Activated T-helper 1 cell treated with anti-CD3 and anti-CD28 coated beads, Interleukin-12 subunit alpha, Interleukin-12 subunit beta, Interleukin-2, Interleukin-4 antibody, amounts not matched to agents 30 ng/mL and 10 ng/mL and 1 ng/mL, durations not matched to agents 14 hours and 24 hours and 36 hours (primary cell): ENCODE results near the gene SMURF1. TPM values are rescaled to one million over a fixed set of nuclear protein-coding genes. Genes with fewer than 3 reads are reported as not detected.
A peak's percentile ranks its signal among the peaks of the same experiment; 100 is the strongest.
"Not testable (repeated sequence)": the region's sequence is repeated elsewhere in the genome, so short reads cannot be mapped to it uniquely, and the experiment has no call there.

Experiments used
- DNase-seq: peaks from one replicate; pipeline ENCODE4 v3.0.0; 2021; ENCODE audit warnings: low spot score
- H3K27ac Mint-ChIP-seq: one replicate; pipeline ENCODE4 v1.8.0; 2021; ENCODE audit warnings: mild to moderate bottlenecking, mixed read lengths
- H3K27me3 Mint-ChIP-seq: one replicate; pipeline ENCODE4 v1.8.0; 2022; ENCODE audit warnings: mild to moderate bottlenecking, moderate library complexity, mixed read lengths; ENCODE audit not compliant: insufficient read depth
- H3K36me3 Mint-ChIP-seq: one replicate; pipeline ENCODE4 v1.8.0; 2021; ENCODE audit warnings: low read depth, mixed read lengths
- H3K4me1 Mint-ChIP-seq: one replicate; pipeline ENCODE4 v1.8.0; 2021; ENCODE audit warnings: low read depth, mixed read lengths
- H3K4me3 Mint-ChIP-seq: one replicate; pipeline ENCODE4 v1.8.0; 2021; ENCODE audit warnings: mild to moderate bottlenecking, moderate library complexity, mixed read lengths
- H3K9me3 Mint-ChIP-seq: one replicate; pipeline ENCODE4 v1.8.0; 2021; ENCODE audit warnings: mixed read lengths
- intact Hi-C: fragments of 100-400 bp; cut with micrococcal nuclease; formaldehyde crosslinking; loops from one replicate; pipeline ENCODE4 v1.15.1; 2024
- total RNA-seq: library from RNA; stranded (reverse); gene quantifications from 2 replicates; pipeline ENCODE4 v1.2.3, GENCODE V29; 2022

Gene SMURF1
- total RNA-seq, 1 donor from 2014 or later: 15.9 TPM

DNA sequence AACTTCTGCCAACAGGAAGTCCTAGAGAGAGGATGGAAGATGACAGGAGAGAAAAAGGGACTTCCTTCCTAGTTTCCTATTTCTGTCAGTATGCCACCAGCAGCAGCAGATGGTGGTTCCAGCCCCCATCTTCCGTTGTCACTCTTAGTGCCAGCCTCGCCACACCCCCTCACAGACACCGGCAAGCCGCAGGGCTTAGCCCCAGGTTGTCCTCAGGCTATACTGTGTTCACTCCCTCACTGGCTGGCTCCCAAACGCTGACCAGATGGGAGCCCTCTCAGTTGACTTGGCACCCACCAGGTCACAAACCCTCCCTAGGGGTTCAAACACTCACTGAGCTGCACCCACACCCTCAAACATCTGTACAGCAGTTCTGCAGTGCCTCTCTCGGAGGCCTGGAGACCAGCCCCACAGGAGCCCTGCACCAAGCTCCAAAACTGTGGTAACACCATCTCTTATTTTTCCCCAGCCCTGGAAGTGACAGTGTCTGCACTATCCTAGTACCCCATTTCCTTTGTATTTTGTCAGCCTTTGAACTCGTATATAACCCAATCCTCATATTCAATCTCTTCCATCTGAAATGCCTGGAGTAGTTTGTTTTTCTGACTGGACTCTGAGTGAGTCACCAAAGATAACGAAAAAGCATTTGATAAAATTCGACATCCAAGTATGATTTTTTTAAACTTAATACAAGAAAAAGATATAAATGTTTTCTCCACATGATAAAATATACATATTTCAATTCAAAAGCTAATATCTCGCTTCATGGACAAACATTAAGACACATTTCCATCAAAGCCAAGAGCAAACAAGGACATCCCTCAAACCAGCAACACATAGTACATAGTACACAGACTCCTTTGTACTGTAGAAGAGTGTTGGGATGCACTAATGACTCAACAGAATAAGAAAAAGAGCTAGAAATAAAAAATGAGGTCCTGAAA is 34.5 kb downstream of the SMURF1 start:
- Mint-ChIP-seq H3K27me3 (no peaks in the 10 kb centered on the region), H3K9me3 (peaks cover 2% of the 10 kb centered on the region), H3K36me3 (peaks cover 6% of the 10 kb centered on the region), H3K4me3 (no peak overlapping the region), H3K27ac (no peak overlapping the region), H3K4me1 (peaks cover 37% of the 10 kb centered on the region)
- intact Hi-C loops: no loop called here
- no peak for DNase-seq

DNA sequence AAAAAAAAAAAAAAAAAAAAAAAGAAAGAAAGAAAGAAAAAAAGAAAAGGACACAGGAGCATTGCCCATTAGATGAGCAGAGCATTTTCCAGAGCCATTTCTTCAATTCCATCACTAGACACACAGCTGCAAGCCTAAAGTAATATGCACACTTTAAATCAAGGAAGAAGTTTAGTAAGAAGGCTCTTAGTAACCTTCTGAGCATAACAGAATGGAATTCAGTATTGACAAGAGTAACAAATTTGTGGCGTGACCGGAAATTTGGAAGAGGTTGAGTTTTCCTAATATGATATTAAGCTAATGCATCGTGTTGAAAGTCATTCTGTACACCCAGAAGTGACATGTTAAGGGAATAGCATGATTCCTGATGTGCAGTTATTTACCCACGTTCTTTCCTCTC is 35.3 kb downstream of the SMURF1 start:
- no peaks in the 10 kb centered on the region for H3K9me3 Mint-ChIP-seq
- H3K4me1 Mint-ChIP-seq: peaks cover 41% of the 10 kb centered on the region
- intact Hi-C loops: no loop called here
- no peaks in the 10 kb centered on the region for H3K27me3 Mint-ChIP-seq
- DNase-seq: no peak
- H3K27ac Mint-ChIP-seq: no peak overlapping the region
- peaks cover 6% of the 10 kb centered on the region for H3K36me3 Mint-ChIP-seq
- no peak overlapping the region for H3K4me3 Mint-ChIP-seq

- no peaks in the 10 kb centered on the region for H3K9me3 Mint-ChIP-seq
- H3K36me3 Mint-ChIP-seq: no peaks in the 10 kb centered on the region
- no peak overlapping the region for H3K4me3 Mint-ChIP-seq
- H3K27ac Mint-ChIP-seq: no peak overlapping the region
- no peak for DNase-seq
- no peaks in the 10 kb centered on the region for H3K27me3 Mint-ChIP-seq
- intact Hi-C loops: no loop called here
- H3K4me1 Mint-ChIP-seq: peaks cover 42% of the 10 kb centered on the region
Measured at GRCh38 chr7:99106821-99107241, 37.1 kb downstream of the SMURF1 start.

DNA sequence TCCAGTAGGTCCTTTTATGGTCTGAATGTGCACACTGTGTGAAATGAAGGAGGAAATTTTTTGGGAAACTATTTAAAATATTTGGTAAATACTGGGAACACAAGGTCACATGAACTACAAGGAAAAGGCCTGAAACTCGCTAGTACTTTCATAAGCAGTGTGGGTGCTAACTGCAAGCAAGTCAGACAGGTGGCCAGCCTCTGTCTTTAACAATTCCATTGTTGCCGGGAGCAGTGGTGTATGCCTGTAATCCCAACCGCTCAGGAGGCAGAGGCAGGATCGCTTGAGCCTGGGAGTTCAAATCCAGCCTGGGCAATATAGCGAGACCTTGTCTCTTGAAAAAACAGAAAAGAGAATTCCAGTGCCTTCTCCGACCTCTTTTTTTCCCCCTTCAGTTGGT is 37.5 kb downstream of the SMURF1 start:
- no peaks in the 10 kb centered on the region for H3K27me3 Mint-ChIP-seq
- intact Hi-C loops: no loop called here
- peaks cover 38% of the 10 kb centered on the region for H3K4me1 Mint-ChIP-seq
- H3K4me3 Mint-ChIP-seq: no peak overlapping the region
- no peaks in the 10 kb centered on the region for H3K36me3 Mint-ChIP-seq
- no peaks in the 10 kb centered on the region for H3K9me3 Mint-ChIP-seq
- no peak for DNase-seq
- H3K27ac Mint-ChIP-seq: no peak overlapping the region

- no peaks in the 10 kb centered on the region for H3K9me3 Mint-ChIP-seq
- H3K4me3 Mint-ChIP-seq: no peak overlapping the region
- H3K27me3 Mint-ChIP-seq: no peaks in the 10 kb centered on the region
- H3K27ac Mint-ChIP-seq: no peak overlapping the region
- no peaks in the 10 kb centered on the region for H3K36me3 Mint-ChIP-seq
- intact Hi-C loops: no loop called here
- DNase-seq: no peak
- peaks cover 37% of the 10 kb centered on the region for H3K4me1 Mint-ChIP-seq
Measured at GRCh38 chr7:99105756-99106155, 38.2 kb downstream of the SMURF1 start.

- Mint-ChIP-seq H3K36me3 (peaks cover 3% of the 10 kb centered on the region), H3K9me3 (peaks cover 2% of the 10 kb centered on the region), H3K4me1 (peaks cover 33% of the 10 kb centered on the region), H3K27me3 (no peaks in the 10 kb centered on the region), H3K4me3 (no peak overlapping the region), H3K27ac (no peak overlapping the region)
- intact Hi-C loops: loop anchor here (5.0 kb wide), 1 partner anchor 38 kb away; the partner anchor contains the start of gene SMURF1
- no peak for DNase-seq
Measured at GRCh38 chr7:99104631-99105030, 39.3 kb downstream of the SMURF1 start.

DNA sequence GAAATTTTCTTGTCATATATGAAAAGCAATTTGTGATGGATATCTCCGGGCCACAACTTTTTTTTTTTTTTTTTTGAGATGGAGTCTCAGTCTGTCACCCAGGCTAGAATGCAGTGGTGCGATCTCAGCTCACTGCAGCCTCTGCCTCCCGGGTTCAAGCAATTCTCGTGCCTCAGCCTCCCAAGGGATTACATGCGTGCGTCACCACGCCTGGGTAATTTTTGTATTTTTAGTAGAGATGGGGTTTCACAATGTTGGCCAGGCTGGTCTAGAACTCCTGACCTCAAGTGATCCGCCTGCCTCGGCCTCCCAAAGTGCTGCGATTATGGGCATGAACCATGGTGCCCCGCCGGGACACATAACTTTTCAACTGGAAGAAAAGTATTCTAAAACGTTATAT is 40.1 kb downstream of the SMURF1 start:
- peaks cover 25% of the 10 kb centered on the region for H3K4me1 Mint-ChIP-seq
- H3K27ac Mint-ChIP-seq, H3K27me3 Mint-ChIP-seq, H3K9me3 Mint-ChIP-seq, DNase-seq, H3K36me3 Mint-ChIP-seq, H3K4me3 Mint-ChIP-seq: not testable (repeated sequence)
- intact Hi-C loops: loop anchor here (2.0 to 5.0 kb wide), 2 partner anchors 25 to 38 kb away; partner anchors contain the start of gene SMURF1

GRCh38 chr7:99102809-99103690 is 40.9 kb downstream of the SMURF1 start:
- DNase-seq: no peak
- H3K4me3 Mint-ChIP-seq: no peak overlapping the region
- peaks cover 14% of the 10 kb centered on the region for H3K36me3 Mint-ChIP-seq

GRCh38 chr7:99102361-99102760 is 41.5 kb downstream of the SMURF1 start:
- no peak for DNase-seq
- peaks cover 15% of the 10 kb centered on the region for H3K36me3 Mint-ChIP-seq
- H3K9me3 Mint-ChIP-seq: peaks cover 17% of the 10 kb centered on the region
- H3K27ac Mint-ChIP-seq: no peak overlapping the region
- no peaks in the 10 kb centered on the region for H3K27me3 Mint-ChIP-seq
- no peak overlapping the region for H3K4me3 Mint-ChIP-seq
- intact Hi-C loops: loop anchor here (2.0 to 5.0 kb wide), 2 partner anchors 24 to 40 kb away; partner anchors contain the start of gene SMURF1
- H3K4me1 Mint-ChIP-seq: peaks cover 17% of the 10 kb centered on the region

More at GRCh38 chr7:99102809-99103690, 40.9 kb downstream of the SMURF1 start:
- Mint-ChIP-seq H3K27ac (peak overlapping the region; percentile 15), H3K9me3 (peaks cover 17% of the 10 kb centered on the region), H3K4me1 (peaks cover 23% of the 10 kb centered on the region), H3K27me3 (no peaks in the 10 kb centered on the region)
- intact Hi-C loops: loop anchor here (2.0 to 5.0 kb wide), 2 partner anchors 24 to 39 kb away; partner anchors contain the start of gene SMURF1

DNA sequence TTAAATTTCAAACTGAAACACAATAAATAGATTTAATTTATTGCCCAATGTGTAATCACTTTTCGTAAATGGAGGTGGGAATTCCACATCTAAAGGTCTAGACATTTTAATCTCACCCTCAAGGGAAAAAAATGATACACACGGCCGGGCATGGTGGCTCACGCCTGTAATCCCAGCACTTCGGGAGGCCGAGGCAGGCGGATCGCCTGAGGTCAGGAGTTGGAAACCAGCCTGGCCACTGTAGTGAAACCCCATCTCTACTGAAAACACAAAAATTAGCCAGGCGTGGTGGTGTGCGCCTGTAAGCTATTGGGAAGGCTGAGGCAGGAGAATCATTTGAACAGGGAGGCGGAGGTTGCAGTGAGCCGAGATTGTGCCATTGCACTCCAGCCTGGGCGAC is 42.4 kb downstream of the SMURF1 start:
- peaks cover 20% of the 10 kb centered on the region for H3K9me3 Mint-ChIP-seq
- intact Hi-C loops: loop anchor here (5.0 kb wide), 1 partner anchor 41 kb away; the partner anchor contains the start of gene SMURF1
- H3K36me3 Mint-ChIP-seq: peaks cover 18% of the 10 kb centered on the region
- not testable (repeated sequence) for H3K4me3 Mint-ChIP-seq, H3K27ac Mint-ChIP-seq, H3K27me3 Mint-ChIP-seq, DNase-seq
- H3K4me1 Mint-ChIP-seq: peaks cover 15% of the 10 kb centered on the region

- Mint-ChIP-seq H3K27me3 (no peaks in the 10 kb centered on the region), H3K4me3 (no peak overlapping the region), H3K36me3 (peaks cover 19% of the 10 kb centered on the region), H3K4me1 (peaks cover 15% of the 10 kb centered on the region), H3K27ac (no peak overlapping the region), H3K9me3 (peaks cover 21% of the 10 kb centered on the region)
- intact Hi-C loops: loop anchor here (5.0 kb wide), 1 partner anchor 43 kb away; the partner anchor contains the start of gene SMURF1
- no peak for DNase-seq
Measured at GRCh38 chr7:99099499-99100077, 44.3 kb downstream of the SMURF1 start.

DNA sequence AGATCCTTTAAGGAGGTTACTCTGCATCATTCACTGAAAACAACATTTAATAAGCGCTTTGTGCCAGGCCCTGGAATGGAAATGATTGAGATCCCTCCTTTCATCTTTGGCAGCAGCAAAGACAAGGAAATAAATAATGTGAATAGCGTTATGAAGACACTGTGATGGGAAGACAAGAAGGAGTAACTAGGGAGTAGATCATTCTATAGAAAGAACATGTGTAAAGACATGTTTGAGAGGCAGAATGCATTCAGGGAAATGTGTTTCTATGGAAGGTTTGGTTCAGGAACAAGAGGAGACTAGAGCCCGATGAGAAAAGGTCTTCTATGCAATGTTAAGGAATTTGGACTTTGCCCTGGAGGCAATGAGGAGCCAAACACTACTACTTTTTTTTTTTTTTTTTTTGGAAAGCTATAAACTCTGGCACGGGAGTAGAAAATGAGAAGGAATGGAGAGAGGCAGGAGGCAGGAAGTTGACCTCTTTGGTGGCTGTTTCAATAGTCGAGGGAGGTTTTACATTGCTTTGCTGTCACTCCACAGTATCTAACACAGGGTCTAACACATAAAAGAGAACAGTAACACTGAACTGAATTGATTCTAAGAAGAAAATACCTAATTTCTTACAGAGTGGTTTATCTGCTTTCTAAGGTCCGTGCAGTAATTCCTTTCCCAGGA is 44.9 kb downstream of the SMURF1 start:
- H3K27me3 Mint-ChIP-seq: no peaks in the 10 kb centered on the region
- H3K4me1 Mint-ChIP-seq: peaks cover 12% of the 10 kb centered on the region
- intact Hi-C loops: no loop called here
- no peak overlapping the region for H3K27ac Mint-ChIP-seq
- DNase-seq: no peak
- H3K4me3 Mint-ChIP-seq: no peak overlapping the region
- H3K36me3 Mint-ChIP-seq: peaks cover 19% of the 10 kb centered on the region
- H3K9me3 Mint-ChIP-seq: peaks cover 21% of the 10 kb centered on the region
